COLO829 (cell line): ENCODE results near the gene PPP2R5A.

Experiments
- DNase-seq: peaks from one replicate; pipeline ENCODE4 v3.0.0; 2012; ENCODE audit warnings: low spot score

Gene PPP2R5A

DNA sequence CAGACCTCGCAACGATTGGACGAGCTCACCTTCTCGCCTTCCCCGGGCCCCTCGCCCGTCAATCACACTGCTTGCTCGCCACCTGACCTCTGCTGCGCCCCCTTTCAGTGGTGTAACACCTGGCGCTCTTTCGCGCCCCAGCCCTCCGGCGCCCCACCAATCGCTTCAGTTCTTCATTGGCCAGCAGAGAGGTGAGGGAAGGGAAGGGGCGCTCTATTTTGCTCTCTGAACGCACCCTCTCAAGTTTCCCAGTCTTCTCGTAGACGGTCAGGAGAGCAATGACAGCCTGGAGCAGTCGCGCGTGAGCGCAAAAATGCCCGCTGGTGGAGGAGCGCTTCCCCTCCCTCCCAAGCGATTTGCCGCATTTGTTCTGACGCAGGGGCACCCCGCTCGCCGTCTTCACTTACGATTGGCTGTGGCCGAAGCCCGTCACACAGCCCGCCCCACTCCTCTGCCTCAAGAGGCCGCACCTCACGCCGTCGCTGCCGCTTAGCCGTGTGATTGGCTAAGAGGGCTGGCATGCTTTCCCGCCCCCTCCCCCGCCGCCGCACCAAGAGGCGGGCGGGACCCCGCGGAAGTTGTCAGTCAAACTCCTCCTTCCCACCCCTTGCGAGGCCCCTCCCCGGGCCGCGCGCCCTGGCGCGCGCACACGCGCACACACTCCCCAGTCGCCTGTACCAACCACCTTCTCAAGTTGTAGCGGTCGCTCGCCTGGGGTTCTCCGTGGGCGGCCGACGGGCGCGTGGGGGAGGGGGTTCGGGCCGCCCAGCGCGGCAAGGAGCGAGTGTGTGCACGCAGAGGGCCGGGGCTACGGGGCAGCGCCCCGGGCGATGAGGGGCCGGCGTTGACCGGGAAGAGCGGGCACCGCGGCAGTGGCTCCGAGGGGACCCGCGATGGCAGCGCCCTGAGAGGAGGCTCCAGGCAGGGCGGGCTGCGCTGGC is at the start of gene PPP2R5A:
Gene PPP2R5A, plus strand, starts transcription at position 667 of the 941 bp plus-strand sequence. CDS start 701 bp downstream, outside the sequence.
- peak; percentile 97 for DNase-seq

- DNase-seq, result no peak
These were observed 49.4 kb upstream of the PPP2R5A start for GRCh38 chr1:212235857-212236256.

GRCh38 chr1:212236664-212237220 is 48.5 kb upstream of the PPP2R5A start:
- no peak for DNase-seq

DNA sequence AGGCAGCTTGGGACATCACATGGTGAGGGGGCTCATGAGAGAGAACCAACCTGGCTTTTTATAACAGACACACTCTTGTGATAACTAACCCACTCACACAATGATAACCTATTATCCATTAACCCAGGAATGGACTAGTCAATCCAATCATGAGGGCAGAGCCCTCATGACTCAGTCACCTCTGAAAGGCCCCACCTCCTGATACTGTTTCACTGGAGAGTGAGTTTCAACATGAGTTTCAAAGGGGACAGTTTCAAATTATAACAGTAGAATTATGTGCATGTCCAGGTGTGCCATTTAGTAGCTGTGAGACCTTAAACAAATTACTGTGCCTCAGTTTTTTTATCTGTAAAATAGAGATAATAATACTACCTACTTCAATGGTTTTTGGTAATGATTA is 47.6 kb upstream of the PPP2R5A start:
- DNase-seq, result no peak

- DNase-seq, result no peak
These were observed 46.7 kb upstream of the PPP2R5A start for GRCh38 chr1:212238552-212238951.

- DNase-seq, result no peak
These were observed 43.7 kb upstream of the PPP2R5A start for GRCh38 chr1:212241501-212241900.

GRCh38 chr1:212241957-212242287 is 43.3 kb upstream of the PPP2R5A start:
- no peak for DNase-seq

- peak; percentile 90 for DNase-seq
These were observed 42.8 kb upstream of the PPP2R5A start for GRCh38 chr1:212242288-212242984.

GRCh38 chr1:212242985-212243308 is 42.3 kb upstream of the PPP2R5A start:
- DNase-seq, result no peak

DNA sequence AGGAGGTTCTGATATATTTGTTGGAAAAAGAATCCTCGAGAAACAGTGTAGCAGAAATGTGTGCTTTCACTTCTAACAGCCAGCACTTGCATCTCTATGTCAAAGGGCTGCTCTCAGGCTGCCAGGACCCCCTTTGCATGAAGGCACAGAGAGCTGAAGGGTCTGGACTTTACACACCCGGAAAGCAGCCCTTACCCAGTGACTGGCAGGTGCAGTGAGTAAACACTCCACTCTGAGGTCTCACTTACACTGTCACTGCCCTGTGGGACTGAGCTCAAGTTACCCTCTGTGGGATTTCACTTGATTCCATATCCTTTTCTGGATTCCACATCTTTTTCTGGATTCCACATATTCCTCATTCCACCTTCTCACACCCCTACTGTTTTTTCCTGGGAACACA is 40.8 kb upstream of the PPP2R5A start:
- DNase-seq, result no peak

GRCh38 chr1:212247179-212247721 is 38.0 kb upstream of the PPP2R5A start:
- DNase-seq, result no peak

GRCh38 chr1:212247988-212248387 is 37.2 kb upstream of the PPP2R5A start:
- DNase-seq, result no peak

DNA sequence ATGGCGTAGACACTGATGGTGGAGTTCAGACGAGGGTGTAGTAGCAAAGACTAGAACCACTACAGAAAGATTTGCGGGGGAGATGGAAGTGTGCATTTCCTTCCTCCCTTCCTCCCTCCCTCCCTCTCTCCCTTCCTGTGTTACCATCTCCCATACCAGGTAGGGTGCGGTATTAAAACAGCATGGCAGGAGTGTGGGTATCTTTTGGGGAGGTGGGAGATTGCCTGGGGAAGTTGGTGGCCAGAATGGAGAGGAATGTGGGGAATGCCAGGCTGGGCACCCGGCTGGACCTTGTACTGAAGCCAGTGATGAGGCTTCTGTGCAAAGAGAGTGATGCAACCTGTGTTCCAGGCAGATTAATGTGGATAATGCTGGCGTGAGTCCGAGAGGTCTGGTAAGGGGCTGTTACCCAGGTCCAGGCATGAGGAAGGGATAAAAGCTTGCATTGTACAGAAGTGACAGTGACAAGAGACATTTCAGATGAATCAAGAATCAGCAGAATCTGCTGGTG is 30.3 kb upstream of the PPP2R5A start:
- DNase-seq, result no peak

DNA sequence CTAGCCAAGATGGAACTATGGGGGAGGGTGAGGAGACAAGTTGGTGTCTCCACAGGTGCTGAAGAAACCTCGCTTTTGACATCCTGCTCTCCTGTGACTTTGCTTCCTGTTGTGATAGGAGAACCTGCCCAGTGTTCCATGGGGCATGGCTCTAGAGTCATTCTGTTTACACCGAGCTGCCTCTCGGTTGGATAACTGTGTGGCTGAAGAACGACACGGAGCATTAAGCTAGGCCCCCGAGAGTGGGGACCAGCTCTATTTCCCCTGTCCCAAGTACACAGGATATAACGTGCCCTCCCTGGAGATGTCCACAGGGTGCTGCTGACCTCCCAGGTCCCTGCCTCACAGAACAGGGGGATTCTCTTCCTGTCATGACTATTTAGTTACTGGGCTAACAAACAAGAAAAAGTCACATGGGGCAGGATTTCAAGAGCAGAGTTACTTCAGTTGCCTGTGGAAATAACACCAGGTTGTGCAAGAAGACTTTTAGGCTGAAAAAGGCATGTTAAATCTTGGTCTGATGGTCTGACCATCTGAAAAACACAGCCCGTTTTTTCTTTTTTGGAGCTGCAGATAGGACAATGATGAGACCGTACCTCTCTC is 29.4 kb upstream of the PPP2R5A start:
- no peak for DNase-seq

GRCh38 chr1:212256369-212256768 is 28.8 kb upstream of the PPP2R5A start:
- no peak for DNase-seq

GRCh38 chr1:212257157-212257556 is 28.1 kb upstream of the PPP2R5A start:
- no peak for DNase-seq

GRCh38 chr1:212259693-212260480 is 25.3 kb upstream of the PPP2R5A start:
- no peak for DNase-seq

DNA sequence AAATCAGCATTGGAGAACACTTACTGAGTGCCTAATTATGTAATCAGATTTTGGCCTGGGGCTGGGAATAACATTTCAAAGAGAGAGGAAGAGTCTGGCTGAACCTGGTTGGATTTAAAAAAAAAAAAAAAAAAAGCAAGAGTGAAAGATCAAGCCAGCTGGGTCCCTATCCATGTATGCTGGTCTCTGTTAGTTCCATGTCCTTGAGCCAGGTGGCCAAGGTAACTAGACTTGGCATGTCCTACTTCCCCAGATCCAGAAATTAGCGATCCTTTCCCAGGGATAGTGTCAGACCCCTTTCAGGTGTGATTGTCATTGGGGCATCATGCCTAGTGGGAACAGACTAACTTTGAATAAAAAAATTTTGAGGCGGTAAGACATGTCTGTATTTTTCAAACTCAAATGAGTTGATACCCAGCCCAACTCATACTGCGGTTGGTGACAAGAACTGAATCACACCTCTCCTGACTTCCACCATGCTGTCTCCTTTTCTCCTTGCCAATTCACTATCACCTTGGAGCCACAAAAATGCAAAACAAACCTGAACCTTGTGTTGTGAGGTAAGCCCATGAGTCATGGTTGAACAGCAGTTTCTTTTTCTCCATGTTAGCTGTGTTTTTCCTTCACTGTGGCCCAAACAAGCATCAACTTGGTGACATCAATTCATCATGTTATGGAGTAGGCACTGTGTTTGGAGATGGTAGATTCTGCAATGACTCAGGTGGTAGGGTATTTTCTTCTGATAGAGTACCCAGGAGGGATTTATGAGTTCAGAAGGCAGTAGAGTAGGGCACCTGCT is 24.5 kb upstream of the PPP2R5A start:
- no peak for DNase-seq

- no peak for DNase-seq
These were observed 23.8 kb upstream of the PPP2R5A start for GRCh38 chr1:212261361-212261929.

DNA sequence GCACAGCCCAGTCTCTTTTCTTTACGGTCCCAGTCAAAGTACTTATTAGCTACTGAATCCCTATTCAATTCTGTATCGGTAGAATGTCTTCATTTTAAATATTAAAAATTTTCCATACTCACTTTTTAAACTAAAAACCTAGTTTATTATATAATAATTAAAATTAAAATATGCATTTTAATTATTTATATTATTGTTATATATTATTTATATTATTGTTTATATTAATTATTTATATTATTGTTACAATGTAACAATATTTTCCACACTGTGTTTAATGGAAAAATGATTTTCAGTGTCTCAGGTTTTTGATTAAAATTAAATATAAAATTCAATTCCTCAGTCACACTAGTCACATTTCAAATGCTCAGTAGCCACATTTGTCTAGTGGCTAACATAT is 18.2 kb upstream of the PPP2R5A start:
- no peak for DNase-seq
